SU-DHL-6 (cell line): ENCODE results near the gene KCNE1.
"Not testable (repeated sequence)": the region's sequence is repeated elsewhere in the genome, so short reads cannot be mapped to it uniquely, and the experiment has no call there.

Source experiments
- H2AFZ ChIP-seq: fragments of 200-600 bp; sonication (generic); 2 replicates; pipeline ENCODE4 v1.6.1; 2014; ENCODE audit warnings: low read depth, mild to moderate bottlenecking, moderate library complexity, mixed read lengths, antibody characterized with exemption, low read length; ENCODE audit not compliant: severe bottlenecking
- H3F3A ChIP-seq: fragments of 200-600 bp; shearing (Covaris generic); 2 replicates; pipeline ENCODE4 v1.6.0; 2016; ENCODE audit warnings: antibody characterized with exemption, mild to moderate bottlenecking; ENCODE audit not compliant: insufficient read depth
- H3K27ac ChIP-seq: fragments of 200-600 bp; sonication (generic); 2 replicates; pipeline ENCODE4 v1.5.1; 2016; ENCODE audit warnings: low read depth, mild to moderate bottlenecking, low read length, moderate library complexity, mixed read lengths
- H3K27me3 ChIP-seq: fragments of 200-600 bp; sonication (generic), shearing (Covaris generic); 2 replicates; pipeline ENCODE4 v1.6.0; 2014; ENCODE audit warnings: mild to moderate bottlenecking, low read length
- H3K36me3 ChIP-seq: fragments of 200-600 bp; sonication (generic); 2 replicates; pipeline ENCODE4 v1.6.1; 2014; ENCODE audit warnings: mild to moderate bottlenecking, low read length, mixed read lengths
- H3K4me2 ChIP-seq: fragments of 300-600, 200-600 bp; shearing (Covaris generic), sonication (generic); 2 replicates; pipeline ENCODE4 v1.6.0; 2014; ENCODE audit warnings: low read length, low read depth, mild to moderate bottlenecking; ENCODE audit not compliant: poor library complexity, severe bottlenecking
- H3K4me3 ChIP-seq: fragments of 200-600 bp; sonication (generic); 2 replicates; pipeline ENCODE4 v1.5.1; 2014; ENCODE audit warnings: antibody characterized with exemption, low read length, mild to moderate bottlenecking, mixed read lengths; ENCODE audit not compliant: insufficient read depth, poor library complexity, severe bottlenecking
- H3K79me2 ChIP-seq: fragments of 200-600 bp; sonication (generic); 2 replicates; pipeline ENCODE4 v1.6.1; 2014; ENCODE audit warnings: mild to moderate bottlenecking, low read length, moderate library complexity; ENCODE audit not compliant: insufficient read depth
- H3K9ac ChIP-seq: fragments of 200-600 bp; sonication (generic); 2 replicates; pipeline ENCODE4 v1.7.0; 2014; ENCODE audit warnings: mild to moderate bottlenecking, low read length
- H3K9me2 ChIP-seq: fragments of 200-600 bp; sonication (generic); replicated peaks from 2 replicates; pipeline ENCODE4 v1.6.1; 2014; ENCODE audit warnings: low read length; ENCODE audit not compliant: insufficient read depth
- H3K9me3 ChIP-seq: fragments of 200-600 bp; sonication (generic); 2 replicates; pipeline ENCODE4 v1.6.1; 2014; ENCODE audit warnings: low read length, mixed read lengths; ENCODE audit not compliant: insufficient read depth
- H4K20me1 ChIP-seq: fragments of 200-600 bp; sonication (generic); 2 replicates; pipeline ENCODE4 v1.6.1; 2014; ENCODE audit warnings: low read depth, mild to moderate bottlenecking, antibody characterized with exemption, low read length, moderate library complexity, mixed read lengths

KCNE1 gene

GRCh38 chr21:34459426-34459825, 52.6 kb downstream of the KCNE1 start:
- H3K79me2 ChIP-seq, H3K27me3 ChIP-seq, H3K9ac ChIP-seq, H3K4me3 ChIP-seq, H3K36me3 ChIP-seq, H3K4me2 ChIP-seq, H2AFZ ChIP-seq, H3K9me2 ChIP-seq, H3F3A ChIP-seq, H4K20me1 ChIP-seq, H3K9me3 ChIP-seq, H3K27ac ChIP-seq: not testable (repeated sequence)

GRCh38 chr21:34458266-34458665, 53.7 kb downstream of the KCNE1 start:
- not testable (repeated sequence) for H2AFZ ChIP-seq, H3K79me2 ChIP-seq, H3K27ac ChIP-seq, H3K4me2 ChIP-seq, H3K27me3 ChIP-seq, H3K36me3 ChIP-seq, H4K20me1 ChIP-seq, H3K9me2 ChIP-seq, H3K9ac ChIP-seq, H3K4me3 ChIP-seq, H3F3A ChIP-seq, H3K9me3 ChIP-seq

GRCh38 chr21:34456180-34456579, 55.8 kb downstream of the KCNE1 start:
- not testable (repeated sequence) for H3K27ac ChIP-seq, H4K20me1 ChIP-seq, H3K36me3 ChIP-seq, H3K4me3 ChIP-seq, H3K4me2 ChIP-seq, H3K9me3 ChIP-seq, H3K27me3 ChIP-seq, H3F3A ChIP-seq, H2AFZ ChIP-seq, H3K9me2 ChIP-seq, H3K79me2 ChIP-seq, H3K9ac ChIP-seq

GRCh38 chr21:34455628-34456027, 56.4 kb downstream of the KCNE1 start:
- not testable (repeated sequence) for H3K4me3 ChIP-seq, H4K20me1 ChIP-seq, H3K9me3 ChIP-seq, H3K9me2 ChIP-seq, H3K36me3 ChIP-seq, H3K9ac ChIP-seq, H3K79me2 ChIP-seq, H2AFZ ChIP-seq, H3K4me2 ChIP-seq, H3K27me3 ChIP-seq, H3K27ac ChIP-seq, H3F3A ChIP-seq

- not testable (repeated sequence) for H4K20me1 ChIP-seq, H3K9me3 ChIP-seq, H3K79me2 ChIP-seq, H3K4me2 ChIP-seq, H2AFZ ChIP-seq, H3F3A ChIP-seq, H3K4me3 ChIP-seq, H3K27me3 ChIP-seq, H3K9ac ChIP-seq, H3K9me2 ChIP-seq, H3K36me3 ChIP-seq, H3K27ac ChIP-seq
Measured at GRCh38 chr21:34447018-34447417, 65.0 kb downstream of the KCNE1 start.

GRCh38 chr21:34443486-34443885, 68.5 kb downstream of the KCNE1 start:
- H4K20me1 ChIP-seq, H3K4me3 ChIP-seq, H3K27me3 ChIP-seq, H3K79me2 ChIP-seq, H3K9me2 ChIP-seq, H3K9ac ChIP-seq, H3K9me3 ChIP-seq, H3K27ac ChIP-seq, H3K4me2 ChIP-seq, H3K36me3 ChIP-seq, H3F3A ChIP-seq, H2AFZ ChIP-seq: not testable (repeated sequence)

- H3F3A ChIP-seq, H3K27ac ChIP-seq, H3K9ac ChIP-seq, H3K27me3 ChIP-seq, H3K9me3 ChIP-seq, H4K20me1 ChIP-seq, H2AFZ ChIP-seq, H3K4me3 ChIP-seq, H3K79me2 ChIP-seq, H3K9me2 ChIP-seq, H3K36me3 ChIP-seq, H3K4me2 ChIP-seq: not testable (repeated sequence)
Measured at GRCh38 chr21:34429710-34430109, 82.3 kb downstream of the KCNE1 start.

- not testable (repeated sequence) for H3K9me3 ChIP-seq, H3K27me3 ChIP-seq, H3K79me2 ChIP-seq, H3K4me3 ChIP-seq, H3K27ac ChIP-seq, H2AFZ ChIP-seq, H4K20me1 ChIP-seq, H3K36me3 ChIP-seq, H3K4me2 ChIP-seq, H3K9ac ChIP-seq, H3F3A ChIP-seq, H3K9me2 ChIP-seq
Measured at GRCh38 chr21:34428441-34428840, 83.6 kb downstream of the KCNE1 start.
